Activated naive CD8-positive, alpha-beta T cell treated with anti-CD3 and anti-CD28 coated beads, Interleukin-2, amount 50 U/mL, for 16 hours (primary cell): Measurements from ENCODE around the gene KLHDC7A.

ENCODE experiments used
- DNase-seq: peaks from one replicate; pipeline ENCODE4 v3.0.0-alpha.2; 2020; ENCODE audit warnings: low read depth, low spot score

Gene KLHDC7A

DNA sequence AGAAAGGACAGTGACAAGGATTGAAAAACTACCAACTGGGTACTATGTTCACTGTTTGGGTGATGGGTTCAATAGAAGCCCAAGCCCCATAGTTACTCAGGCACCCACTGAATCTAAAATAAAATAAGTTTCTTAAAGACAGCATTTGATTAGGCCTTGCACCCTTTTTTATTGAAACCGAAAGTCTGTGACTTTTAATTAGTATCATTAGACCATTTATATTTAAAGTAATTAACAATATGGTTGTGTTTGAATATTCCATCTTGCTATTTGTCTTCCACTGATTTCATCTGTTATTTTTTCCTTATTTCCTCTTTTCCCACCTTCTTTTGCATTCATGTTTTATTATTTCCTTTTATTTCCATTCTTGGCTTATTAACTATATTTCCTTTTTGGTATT, 27.4 kb downstream of the KLHDC7A start:
- no peak for DNase-seq

DNA sequence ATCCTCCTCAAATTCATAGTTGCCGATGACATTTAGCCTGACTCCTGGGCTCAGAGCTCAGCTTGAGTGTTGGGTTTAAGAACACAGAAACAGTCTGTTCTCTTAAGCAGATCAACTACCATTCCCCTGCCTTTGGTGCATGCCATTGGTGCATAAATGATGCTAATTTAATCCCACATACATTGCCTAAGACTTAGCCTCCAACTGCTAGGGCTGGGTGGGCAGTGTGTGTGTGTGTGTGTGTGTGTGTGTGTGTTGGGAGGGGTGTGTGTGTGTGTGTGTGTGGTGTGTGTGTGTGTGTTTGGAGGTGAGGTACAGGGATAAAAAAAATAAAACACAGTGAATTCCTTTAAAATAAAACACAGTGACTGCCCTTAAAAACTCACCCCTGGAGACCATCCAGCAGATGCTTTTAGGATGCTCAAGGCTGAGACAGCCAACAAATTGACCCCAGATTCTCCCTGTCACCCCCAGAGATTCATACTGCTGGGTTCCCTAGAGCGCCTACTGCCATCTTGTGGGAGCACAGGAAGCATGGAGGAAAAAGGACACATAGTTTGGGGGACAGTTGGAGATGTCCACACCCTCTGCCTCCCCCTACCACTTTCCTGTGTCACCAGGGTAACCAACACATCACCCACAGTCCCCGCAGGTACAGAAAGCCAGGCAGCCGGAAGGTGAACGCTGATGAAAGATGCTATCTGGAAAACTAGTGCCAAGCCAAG, 30.6 kb downstream of the KLHDC7A start:
- DNase-seq = no peak

DNA sequence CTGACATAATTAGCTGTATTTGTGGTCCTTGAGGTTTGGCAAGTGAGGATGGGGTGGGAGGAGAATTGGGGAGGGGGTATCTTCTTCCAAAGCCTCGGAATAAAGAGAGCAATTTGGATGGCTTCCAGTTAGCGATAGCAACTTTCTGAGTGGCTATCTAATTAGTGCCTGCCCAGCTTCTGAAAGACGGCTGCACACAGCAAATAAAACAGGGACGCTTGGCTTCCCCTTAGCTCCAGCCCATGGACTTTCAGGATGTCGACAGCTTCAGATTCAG, 31.1 kb downstream of the KLHDC7A start:
- no peak for DNase-seq

DNA sequence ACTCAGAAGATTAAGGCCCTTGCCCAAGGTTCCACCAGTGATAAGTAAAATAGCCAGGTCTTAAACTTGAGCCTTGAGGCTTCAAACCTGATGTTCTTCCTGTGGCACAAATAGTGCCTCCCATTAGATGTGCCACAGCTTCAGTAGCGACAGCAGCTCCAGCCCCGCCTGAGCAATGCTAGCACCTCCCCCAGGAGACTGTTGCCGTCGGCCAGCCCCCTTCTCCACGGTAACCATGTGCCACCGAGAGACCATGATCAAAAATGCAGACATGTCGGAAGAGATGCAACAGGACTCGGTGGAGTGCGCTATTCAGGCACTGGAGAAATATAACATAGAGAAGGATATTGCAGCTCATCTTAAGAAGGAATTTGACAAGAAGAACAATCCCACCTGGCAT, 32.2 kb downstream of the KLHDC7A start:
- no peak for DNase-seq

DNA sequence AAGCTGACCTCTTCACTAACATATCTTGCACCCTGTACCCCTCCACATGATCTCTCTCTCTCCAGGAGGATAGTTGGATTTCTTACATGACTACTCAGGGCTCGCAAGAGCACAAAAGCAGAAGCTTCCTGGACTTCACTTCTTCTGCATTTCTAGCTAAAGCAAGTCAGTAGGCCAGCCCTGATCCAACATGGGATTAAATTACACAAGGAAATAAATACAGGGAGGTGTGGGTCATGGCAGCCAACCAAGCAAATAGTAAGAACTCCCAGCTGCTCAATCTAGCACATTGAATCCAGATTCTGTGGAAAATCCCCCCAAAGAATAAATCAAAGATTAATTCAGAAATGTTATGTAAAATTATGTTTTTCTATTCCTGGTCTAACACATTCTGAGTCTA, 33.3 kb downstream of the KLHDC7A start:
- DNase-seq = no peak

DNA sequence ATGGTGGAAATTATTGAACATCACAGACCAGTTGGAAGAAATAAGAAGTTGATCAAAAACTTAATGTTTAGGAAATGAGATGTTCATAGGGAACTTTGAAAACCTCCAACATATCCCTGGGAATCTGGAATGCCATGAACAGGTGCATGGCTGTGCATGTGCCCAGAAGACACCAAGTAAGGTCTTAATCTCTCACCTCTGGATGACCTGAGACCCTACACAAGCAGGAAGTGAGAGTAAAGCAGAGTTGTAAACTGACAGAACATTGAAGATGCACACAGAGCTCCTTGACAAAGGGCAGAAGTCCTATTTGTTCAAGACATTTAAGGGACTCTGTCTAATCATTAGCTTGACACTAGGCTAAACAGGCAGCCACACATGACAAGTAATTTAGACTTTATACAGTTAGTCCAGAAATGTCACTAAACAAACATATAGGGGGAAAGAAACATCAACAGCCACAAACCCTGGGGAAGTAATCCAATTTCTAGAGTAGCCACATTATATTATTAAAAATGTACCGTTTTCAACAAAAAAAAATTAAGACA, 34.5 kb downstream of the KLHDC7A start:
- DNase-seq = no peak

DNA sequence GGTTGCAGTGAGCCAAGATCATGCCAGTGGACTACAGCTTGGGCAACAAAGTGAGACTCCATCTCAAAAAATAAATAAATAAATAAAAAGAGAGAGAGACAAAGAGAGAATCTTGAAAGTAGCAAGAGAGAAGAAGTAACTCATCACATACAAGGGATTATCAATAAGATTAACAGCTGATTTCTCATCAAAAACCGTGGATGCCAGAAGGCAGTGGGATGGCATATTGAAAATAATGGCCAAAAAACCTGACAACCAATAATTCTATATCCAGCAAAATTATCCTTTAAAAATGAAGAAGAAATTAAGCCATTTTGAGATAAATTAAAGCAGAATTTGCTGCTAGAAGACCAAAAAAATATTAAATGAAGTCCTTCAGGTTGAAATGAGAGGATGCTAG, 35.7 kb downstream of the KLHDC7A start:
- DNase-seq = no peak

DNA sequence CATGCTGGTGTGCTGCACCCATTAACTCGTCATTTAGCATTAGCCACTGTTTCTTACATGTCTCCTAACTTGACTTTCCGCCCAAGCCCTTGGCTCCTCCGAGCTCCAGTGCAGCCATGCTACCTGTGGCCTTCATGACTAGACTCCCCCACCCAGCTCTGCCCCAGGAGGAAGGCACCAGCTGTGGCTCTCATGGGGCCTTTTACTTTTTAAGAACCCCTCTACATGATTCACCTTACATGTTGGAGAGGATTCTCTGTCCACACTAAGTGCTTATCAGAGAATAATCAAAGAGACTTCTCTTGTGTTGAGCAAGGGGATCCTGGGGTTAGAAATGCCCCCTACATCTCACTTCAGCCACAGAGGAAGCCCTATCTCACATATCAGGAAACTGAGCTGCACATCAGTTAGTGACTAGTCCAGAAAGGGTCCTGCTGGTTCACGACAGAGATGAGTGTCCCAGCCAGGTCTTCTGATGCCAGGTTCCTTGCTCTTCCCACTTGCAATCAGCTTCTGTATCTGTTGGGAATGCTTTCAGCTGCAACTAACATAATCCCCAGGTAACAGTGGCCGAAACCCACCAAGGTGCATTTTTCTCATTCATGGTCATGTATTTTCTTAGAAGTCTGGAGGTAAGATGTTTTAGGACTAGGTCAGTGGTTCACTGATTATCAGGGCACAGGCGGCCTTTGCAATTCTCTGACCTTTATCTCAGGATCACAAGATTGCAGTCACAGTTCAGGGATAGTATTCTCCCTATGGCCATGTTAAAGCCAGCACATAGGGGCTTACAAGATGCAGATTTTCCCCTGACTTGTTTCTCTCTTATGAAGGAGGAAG, 45.9 kb downstream of the KLHDC7A start:
- no peak for DNase-seq

DNA sequence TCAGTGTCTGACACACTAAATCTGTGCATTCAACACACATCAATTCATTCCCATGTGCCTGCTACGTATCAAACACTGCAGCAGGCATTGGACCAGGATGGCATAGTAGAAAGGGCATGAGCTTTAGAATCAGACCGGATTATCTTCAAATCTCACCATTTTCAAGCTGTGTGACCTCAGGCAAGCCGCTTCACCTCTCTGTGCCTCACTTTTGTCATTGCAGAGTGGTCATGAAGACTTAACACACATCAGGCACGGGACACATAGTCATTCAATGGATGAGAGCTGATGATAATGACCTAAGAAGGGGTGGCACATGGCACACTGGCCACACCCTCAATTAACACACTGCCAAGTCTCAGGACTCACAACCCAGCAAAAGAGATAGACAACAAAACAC, 46.8 kb downstream of the KLHDC7A start:
- no peak for DNase-seq

DNA sequence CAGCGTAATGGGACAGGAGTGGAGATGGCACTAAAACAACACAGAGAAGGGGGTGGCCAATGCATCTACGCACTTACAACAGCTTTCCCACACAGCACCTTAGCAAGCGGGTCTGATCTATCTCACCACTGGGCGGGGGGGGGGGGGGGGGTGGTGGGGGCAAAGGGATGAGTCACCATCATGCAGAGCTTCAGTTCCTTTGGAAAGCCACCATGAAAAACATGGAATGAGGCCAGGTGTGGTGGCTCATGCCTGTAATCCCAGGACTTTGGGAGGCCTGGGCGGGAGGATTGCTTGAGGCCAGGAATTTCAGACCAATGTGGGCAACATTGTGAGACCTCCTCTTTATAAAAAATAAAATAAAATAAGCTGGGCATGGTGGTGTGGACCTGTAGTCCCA, 47.2 kb downstream of the KLHDC7A start:
- DNase-seq = no peak

DNA sequence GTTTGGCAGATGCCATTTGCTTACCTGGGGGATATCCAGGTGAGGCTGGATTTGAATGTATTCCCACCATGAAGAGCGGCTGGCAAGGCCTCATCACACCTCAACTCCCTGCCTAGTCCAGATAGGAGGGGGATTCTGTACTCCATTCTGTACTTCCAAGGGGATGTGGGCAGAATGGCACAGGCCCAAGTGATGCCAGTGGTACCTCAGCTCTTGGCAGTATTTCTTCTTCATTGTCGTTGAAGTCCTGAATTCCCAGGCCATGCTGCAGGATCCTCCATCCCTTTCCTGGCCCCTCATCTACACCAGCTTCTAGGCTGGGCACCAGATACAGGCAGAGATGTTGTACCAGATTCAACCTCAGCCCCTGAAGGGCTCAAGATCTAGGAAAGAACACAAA, 47.9 kb downstream of the KLHDC7A start:
- no peak for DNase-seq

DNA sequence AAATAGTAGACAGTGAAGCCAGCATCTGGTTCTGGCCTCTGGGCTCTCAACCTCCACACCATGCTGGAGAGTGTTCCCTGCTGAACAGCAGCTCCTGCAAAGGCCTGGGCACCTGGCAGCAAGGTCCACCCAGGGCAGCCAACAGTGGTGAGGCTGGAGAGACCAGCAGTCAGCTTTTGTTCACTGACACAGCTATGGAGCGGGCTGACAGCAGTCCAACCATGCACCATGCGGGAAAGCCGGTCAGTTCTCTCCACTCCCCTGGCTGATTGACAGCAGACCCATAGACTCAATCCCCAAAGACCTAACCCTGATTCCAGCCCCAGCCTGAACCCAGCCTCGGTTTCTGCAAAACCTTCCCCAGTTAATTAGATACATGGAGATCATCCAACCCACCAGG, 49.0 kb downstream of the KLHDC7A start:
- no peak for DNase-seq

DNA sequence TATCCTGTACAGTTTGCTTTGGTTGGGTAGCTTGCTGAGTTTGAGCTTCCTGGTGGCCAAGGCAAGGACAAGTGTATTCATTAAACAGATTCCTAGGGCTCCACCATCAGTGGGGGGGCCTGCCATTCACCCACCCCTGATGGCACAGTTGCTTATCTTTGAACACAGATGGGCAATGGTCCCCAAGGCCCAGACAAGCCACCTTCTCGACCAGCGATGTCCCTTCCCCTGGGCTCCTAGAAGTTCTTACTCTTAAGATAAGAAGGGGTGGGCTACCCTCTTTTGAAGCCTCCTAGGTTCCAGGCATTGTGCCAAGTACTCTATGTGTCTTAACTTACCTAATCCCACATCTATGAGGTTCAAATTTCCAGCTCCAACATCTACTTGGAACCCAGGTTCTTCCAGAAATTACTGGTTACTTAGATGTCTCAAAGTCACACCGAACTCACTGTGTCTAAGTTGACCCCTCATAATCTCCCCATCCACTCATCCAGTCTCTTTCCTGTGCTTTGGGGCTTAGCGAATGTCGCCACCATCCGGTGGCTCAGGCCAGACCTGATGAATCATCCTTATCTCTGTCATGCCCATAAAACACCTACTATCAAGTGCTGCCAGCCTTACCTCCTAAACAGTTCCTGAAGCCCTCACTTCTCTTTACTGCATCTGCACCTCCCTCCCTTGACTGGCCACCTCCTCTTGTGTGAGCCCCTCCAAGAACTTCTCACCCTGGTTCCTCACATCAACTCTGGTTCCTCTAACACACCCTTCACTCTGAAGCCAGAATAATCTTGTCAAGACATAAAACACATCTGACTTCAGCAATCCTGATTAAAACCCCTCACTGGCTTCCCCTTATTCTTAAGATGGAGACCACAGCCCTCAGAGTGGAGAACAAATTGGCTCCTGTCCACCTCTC, 50.1 kb downstream of the KLHDC7A start:
- no peak for DNase-seq

DNA sequence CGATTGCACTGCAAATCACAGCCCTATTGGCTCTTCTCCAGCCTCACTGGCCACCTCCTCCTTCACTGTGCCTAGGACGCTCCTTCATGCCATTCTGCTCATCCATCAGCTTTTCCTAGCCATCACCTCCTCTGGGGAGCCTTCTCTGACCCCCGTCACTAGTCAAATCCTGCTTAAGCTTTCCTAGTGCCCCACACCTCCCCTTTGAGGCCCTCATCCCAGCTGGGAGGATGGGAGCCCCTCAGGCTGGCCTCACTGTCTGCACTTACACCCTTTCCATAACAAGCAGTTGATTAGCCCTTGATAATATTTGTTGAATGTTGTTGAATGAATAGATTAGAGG, 50.7 kb downstream of the KLHDC7A start:
- no peak for DNase-seq

DNA sequence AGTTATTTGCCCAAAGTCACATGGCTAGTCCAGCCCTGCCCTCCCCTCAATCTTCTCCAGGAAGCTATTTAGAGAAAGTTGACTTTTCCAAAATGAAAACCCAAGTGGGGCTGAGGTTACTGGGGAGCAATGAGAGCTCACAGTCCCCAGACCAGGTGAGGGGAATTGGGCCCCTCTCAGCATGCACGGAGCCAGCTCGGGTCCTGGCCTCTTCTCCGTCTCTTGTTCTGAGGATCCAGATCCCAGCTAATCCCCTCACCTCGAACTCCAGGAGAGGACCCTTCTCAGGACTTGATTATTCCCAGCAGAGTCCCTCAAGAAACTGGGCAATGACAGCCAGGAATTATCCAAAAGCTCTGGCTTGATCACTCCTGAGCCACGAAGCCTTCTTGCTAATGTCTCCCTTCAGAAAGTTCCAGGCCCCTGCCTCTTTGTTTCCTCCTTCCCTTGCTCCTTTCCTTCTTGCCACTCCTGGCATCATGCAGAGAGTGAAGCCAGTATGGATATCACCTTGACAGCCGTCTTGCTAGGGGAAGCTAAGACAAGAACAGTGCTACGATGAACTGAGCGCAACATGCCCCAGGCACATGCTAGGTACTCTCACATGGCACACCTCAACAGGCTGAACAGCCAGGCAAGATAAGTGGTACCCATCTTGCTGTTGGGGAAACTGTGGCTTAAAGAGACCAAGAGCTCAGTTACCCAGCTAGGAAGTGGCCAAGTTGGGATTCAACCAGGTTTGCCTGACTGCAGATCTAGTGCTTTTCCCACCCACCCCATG, 51.9 kb downstream of the KLHDC7A start:
- no peak for DNase-seq

DNA sequence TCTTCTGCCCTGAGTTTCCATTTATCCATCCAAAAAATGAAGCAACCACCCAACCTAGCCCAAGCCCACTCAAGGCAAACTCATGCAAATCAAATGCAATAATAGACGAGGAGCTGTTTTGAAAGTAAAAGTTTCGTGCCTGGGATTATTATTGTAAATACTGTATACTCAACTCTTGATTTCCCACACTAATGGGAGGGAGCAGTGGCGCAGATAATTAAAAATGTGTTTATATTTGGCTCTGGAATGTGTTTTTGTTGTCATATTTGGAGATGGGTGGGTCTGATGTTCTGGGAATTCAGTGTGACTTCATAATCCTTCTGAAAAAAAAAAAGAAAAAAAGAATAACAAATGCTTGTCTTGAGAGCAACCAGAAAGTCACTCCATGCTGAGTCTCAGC, 52.5 kb downstream of the KLHDC7A start:
- DNase-seq = no peak

DNA sequence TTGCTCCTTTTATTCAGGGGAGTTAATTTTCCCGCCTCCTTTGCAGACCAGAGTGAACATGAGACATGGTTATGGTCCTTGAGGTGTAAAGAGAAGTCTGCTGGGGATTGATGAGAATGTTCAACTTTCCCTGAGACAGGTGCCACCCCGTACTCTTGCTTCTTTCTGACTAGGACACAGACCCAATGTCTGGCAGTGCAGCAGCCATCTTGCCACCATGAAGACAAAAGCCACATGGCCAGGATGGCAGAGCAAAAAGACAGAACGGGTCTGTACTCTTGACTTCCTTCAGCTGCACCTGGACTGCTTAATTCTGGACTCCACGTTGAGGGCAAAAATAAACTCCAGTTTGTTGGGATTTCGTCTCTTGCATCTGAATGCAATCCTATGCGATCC, 54.1 kb downstream of the KLHDC7A start:
- DNase-seq = no peak
